Measurements from ENCODE around the gene FSTL5. TPM values are rescaled to one million over a fixed set of nuclear protein-coding genes. Genes with fewer than 3 reads are reported as not detected.

The FSTL5 gene
- total RNA-seq, 2 experiments from 2014 or later, result not detected

DNA sequence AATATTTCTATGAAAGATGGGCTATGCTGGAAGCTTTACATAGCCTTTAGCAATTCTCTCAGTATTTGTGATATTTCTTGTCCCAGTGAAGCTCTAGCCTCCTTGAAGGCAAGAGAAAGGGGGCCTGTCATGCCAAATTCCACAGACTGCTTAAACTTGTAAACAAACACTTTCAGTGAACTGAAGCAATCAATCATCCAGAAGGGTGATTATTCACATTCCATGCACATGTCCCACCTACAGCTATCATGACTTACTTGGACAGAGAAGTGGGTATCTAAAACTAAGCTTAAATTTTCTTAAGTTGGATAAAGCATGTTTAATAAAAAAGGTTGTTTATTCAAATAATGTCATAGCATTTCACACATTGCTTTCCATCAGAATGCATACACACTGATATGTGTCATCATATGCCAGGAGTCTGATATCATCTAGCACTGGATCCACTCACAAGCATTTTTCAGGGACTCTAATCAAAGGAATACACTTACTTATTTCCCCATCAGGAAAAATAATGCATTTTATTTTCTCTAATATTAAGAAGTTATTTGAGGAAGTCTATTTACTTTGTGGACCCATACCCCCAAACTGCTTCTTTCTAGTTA lies 1.2 kb upstream of the FSTL5 start:
- DNase-seq (no peak), ATAC-seq (no peak)
- TF ChIP-seq, protein P1, sequence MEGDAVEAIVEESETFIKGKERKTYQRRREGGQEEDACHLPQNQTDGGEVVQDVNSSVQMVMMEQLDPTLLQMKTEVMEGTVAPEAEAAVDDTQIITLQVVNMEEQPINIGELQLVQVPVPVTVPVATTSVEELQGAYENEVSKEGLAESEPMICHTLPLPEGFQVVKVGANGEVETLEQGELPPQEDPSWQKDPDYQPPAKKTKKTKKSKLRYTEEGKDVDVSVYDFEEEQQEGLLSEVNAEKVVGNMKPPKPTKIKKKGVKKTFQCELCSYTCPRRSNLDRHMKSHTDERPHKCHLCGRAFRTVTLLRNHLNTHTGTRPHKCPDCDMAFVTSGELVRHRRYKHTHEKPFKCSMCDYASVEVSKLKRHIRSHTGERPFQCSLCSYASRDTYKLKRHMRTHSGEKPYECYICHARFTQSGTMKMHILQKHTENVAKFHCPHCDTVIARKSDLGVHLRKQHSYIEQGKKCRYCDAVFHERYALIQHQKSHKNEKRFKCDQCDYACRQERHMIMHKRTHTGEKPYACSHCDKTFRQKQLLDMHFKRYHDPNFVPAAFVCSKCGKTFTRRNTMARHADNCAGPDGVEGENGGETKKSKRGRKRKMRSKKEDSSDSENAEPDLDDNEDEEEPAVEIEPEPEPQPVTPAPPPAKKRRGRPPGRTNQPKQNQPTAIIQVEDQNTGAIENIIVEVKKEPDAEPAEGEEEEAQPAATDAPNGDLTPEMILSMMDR (IDR thresholded peaks at IDR 0.05), result no peak
- Mint-ChIP-seq H3K4me3 (no peak overlapping the region), H3K27me3 (peaks cover 2% of the 10 kb centered on the region), H3K36me3 (ENCODE audit: low read depth) (no peaks in the 10 kb centered on the region), H3K9me3 (no peaks in the 10 kb centered on the region), H3K4me1 (ENCODE audit: low read depth) (peaks cover 2% of the 10 kb centered on the region), H3K27ac (no peak overlapping the region)
- ChIA-PET POLR2A (no interaction called here), CTCF (no interaction called here)
- intact Hi-C loops (cut with micrococcal nuclease), result no loop called here

DNA sequence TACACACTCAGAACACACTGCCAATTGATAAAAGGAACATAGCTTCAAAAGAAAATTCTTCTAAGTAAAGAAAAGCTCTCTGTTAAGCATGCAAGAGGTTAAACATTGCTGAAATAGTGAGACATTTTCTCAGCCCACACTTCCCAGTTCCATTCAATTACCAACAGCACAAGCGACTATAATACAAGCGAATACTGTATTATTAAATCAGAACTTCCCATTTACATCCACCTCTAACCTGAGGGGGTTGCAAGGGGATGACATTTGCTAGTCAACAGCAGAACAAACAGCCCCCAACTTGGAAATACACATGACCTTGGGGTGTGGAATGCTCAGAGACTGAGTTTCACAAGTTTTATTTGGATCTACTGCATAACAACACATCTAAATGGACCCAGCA lies 1.1 kb downstream of the FSTL5 start:
- TF ChIP-seq, protein P1 (IDR thresholded peaks at IDR 0.05), result no peak
- H3K36me3 Mint-ChIP-seq (ENCODE audit: low read depth), result no peaks in the 10 kb centered on the region
- ChIA-PET POLR2A (no interaction called here), CTCF (no interaction called here)
- no peaks in the 10 kb centered on the region for H3K9me3 Mint-ChIP-seq
- H3K4me3 Mint-ChIP-seq, result no peak overlapping the region
- intact Hi-C loops (cut with micrococcal nuclease), result no loop called here
- DNase-seq, result no peak
- ATAC-seq, result no peak
- peaks cover 2% of the 10 kb centered on the region for H3K27me3 Mint-ChIP-seq
- no peak overlapping the region for H3K27ac Mint-ChIP-seq
- H3K4me1 Mint-ChIP-seq (ENCODE audit: low read depth), result peaks cover 2% of the 10 kb centered on the region

DNA sequence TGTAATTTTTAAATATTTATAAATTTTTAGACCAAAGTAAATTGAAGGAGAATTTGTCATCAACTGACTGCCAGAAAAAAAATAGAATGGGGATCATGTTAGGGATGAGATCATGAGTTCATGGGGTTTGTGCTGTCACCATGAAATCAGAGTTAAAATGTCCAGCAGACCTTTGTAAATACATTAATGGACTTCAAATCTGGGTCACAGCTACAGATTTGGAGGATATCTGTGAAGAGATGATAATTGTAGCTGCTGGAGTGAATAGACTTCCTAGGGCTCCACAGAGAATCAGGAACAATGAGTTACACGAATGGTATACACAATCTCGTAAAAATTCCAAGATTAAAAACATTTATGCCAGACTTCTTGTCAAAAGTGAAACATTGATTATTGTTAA lies 6.6 kb downstream of the FSTL5 start:
- no peak overlapping the region for H3K27ac Mint-ChIP-seq
- no peaks in the 10 kb centered on the region for H3K27me3 Mint-ChIP-seq
- H3K4me1 Mint-ChIP-seq (ENCODE audit: low read depth), result no peaks in the 10 kb centered on the region
- TF ChIP-seq, protein P1 (IDR thresholded peaks at IDR 0.05), result no peak
- ATAC-seq, result no peak
- peaks cover 4% of the 10 kb centered on the region for H3K9me3 Mint-ChIP-seq
- ChIA-PET CTCF (no interaction called here), POLR2A (no interaction called here)
- H3K4me3 Mint-ChIP-seq, result no peak overlapping the region
- intact Hi-C loops (cut with micrococcal nuclease), result no loop called here
- H3K36me3 Mint-ChIP-seq (ENCODE audit: low read depth), result no peaks in the 10 kb centered on the region
- no peak for DNase-seq

- ChIA-PET CTCF (no interaction called here), POLR2A (no interaction called here)
- no peaks in the 10 kb centered on the region for H3K4me1 Mint-ChIP-seq (ENCODE audit: low read depth)
- intact Hi-C loops (cut with micrococcal nuclease), result no loop called here
- no peak for DNase-seq
- TF ChIP-seq, protein P1 (IDR thresholded peaks at IDR 0.05), result no peak
- no peaks in the 10 kb centered on the region for H3K27me3 Mint-ChIP-seq
- H3K27ac Mint-ChIP-seq, result no peak overlapping the region
- peaks cover 4% of the 10 kb centered on the region for H3K9me3 Mint-ChIP-seq
- no peaks in the 10 kb centered on the region for H3K36me3 Mint-ChIP-seq (ENCODE audit: low read depth)
- no peak overlapping the region for H3K4me3 Mint-ChIP-seq
- ATAC-seq, result no peak
Observed at GRCh38 chr4:162154862-162155540, 8.8 kb downstream of the FSTL5 start.

GRCh38 chr4:162151850-162152249 lies 11.9 kb downstream of the FSTL5 start:
- ChIA-PET CTCF (no interaction called here), POLR2A (no interaction called here)
- intact Hi-C loops (cut with micrococcal nuclease), result no loop called here
- DNase-seq (no peak), ATAC-seq (no peak)
- TF ChIP-seq, protein P1 (IDR thresholded peaks at IDR 0.05), result no peak
- Mint-ChIP-seq H3K36me3 (ENCODE audit: low read depth) (no peaks in the 10 kb centered on the region), H3K4me3 (no peak overlapping the region), H3K27me3 (no peaks in the 10 kb centered on the region), H3K9me3 (peaks cover 4% of the 10 kb centered on the region), H3K4me1 (ENCODE audit: low read depth) (no peaks in the 10 kb centered on the region), H3K27ac (no peak overlapping the region)

Measured in activated CD8-positive, alpha-beta T cell treated with anti-CD3 and anti-CD28 coated beads for 36 hours (primary cell).